Measurements from ENCODE around the gene PRORP. TPM values are rescaled to one million over a fixed set of nuclear protein-coding genes. Genes with fewer than 3 reads are reported as not detected.

PRORP gene
- total RNA-seq: 29.3 and 34.2 TPM in 2 replicates

DNA sequence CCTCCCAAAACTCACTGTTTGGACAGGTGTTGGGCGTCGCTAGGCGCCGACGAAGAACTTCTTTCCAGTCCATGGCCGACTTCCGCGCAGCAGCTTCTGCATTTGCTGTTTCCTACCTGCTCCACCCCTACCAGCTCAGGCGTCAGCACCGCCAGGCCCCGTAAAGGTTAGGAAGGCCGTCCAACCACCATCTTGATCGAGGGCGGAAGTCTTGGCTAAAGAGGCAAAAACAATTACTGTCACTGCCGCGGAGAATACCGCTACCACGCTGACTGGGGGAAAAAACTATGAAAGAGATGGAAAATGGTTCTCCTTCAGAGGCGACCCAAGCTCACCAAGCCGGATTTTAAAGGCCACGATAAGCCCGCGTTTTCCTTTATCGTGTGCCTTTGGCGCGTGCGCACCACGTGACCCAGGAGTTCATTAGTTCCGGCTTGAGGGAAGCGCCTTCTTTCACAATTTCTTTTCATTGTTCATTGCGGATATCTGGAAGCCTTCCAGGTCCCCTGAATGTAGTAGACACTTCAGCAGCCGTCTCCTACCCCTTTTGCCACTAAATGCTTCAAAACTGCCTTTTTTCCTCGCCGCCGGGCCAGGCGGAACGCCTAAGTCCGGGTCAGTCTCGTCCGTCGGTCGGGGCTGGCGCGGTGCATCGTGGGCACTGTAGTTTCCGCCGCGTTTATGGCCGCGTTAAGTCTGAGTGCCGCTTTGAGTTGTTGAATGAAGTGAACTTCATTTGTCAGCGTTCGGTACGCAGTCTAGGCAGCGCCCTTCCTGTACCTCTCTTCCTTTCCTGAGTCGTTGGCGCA, at the start of gene PRORP, which contains the start of gene PPP2R3C:
Gene PRORP, plus strand, starts transcription at position 666 of the 809 bp plus-strand sequence. CDS start 694 bp downstream, outside the sequence.
Gene PPP2R3C, minus strand, starts transcription at position 104 of the 809 bp plus-strand sequence. Its CDS starts 31 bp downstream, at position 73.

Other genes starting within 250 kb of the PRORP start
- 20.6 and 23.9 TPM in 2 replicates for gene BAZ1A, start 247.2 kb upstream of the PRORP start, total RNA-seq
- gene SRP54, start 139.6 kb upstream of the PRORP start, total RNA-seq: 55.2 and 75.4 TPM in 2 replicates
- gene FAM177A1, start 76.3 kb upstream of the PRORP start, total RNA-seq: 49.3 and 54.3 TPM in 2 replicates
- 30.6 and 31.8 TPM in 2 replicates for gene PPP2R3C, start 562 bp upstream of the PRORP start, total RNA-seq
- 101 and 116 TPM in 2 replicates for gene PSMA6, start 169.8 kb downstream of the PRORP start, total RNA-seq

Data from smooth muscle cell of the pulmonary artery (primary cell).